ENCODE measurements around the gene ITGB1. TPM values are rescaled to one million over a fixed set of nuclear protein-coding genes. Genes with fewer than 3 reads are reported as not detected.
A peak's percentile ranks its signal among the peaks of the same experiment; 100 is the strongest.

The ITGB1 gene
- total and polyA plus RNA-seq, 2 of the 8 experiments (the other 6 are each of a cell fraction or from before 2014, with no cell fraction given), result 82.7 to 321 TPM

- no peak for FAIRE-seq
- Histone ChIP-seq H2BK5ac (ENCODE audit: low read depth, low read length) (no peak overlapping the region), H3K79me2 (ENCODE audit: control insufficient read depth in 1 of 2, insufficient read depth in 2 of 2, low read length in 2 of 2) (peaks cover 29 to 85% of the 10 kb centered on the region in 2 experiments), H3K9ac (replicated peaks in 1 of 4; ENCODE audit: extremely low read depth in 1 of 4, low read depth in 3 of 4, low read length in 3 of 4) (no peak overlapping the region), H3K36me3 (ENCODE audit: control insufficient read depth in 2 of 4, insufficient read depth in 4 of 4, low read length in 3 of 4) (peaks cover 0 to 4% (median 0%) of the 10 kb centered on the region in 4 experiments; a peak in 1 of 8 replicates), H3K27ac (ENCODE audit: low read depth, low read length) (no peak overlapping the region), H3K23me2 (ENCODE audit: low read depth, low read length) (peaks cover 7% of the 10 kb centered on the region), H2BK20ac (ENCODE audit: low read length) (no peak overlapping the region), H3K14ac (ENCODE audit: insufficient read length) (no peak overlapping the region), H4K5ac (ENCODE audit: insufficient read length, low read depth, low read length) (no peak overlapping the region), H4K20me1 (replicated peaks in 1 of 2; ENCODE audit: control insufficient read depth in 1 of 2, insufficient read depth in 2 of 2, low read length in 2 of 2) (peaks cover 0 to 11% of the 10 kb centered on the region in 2 experiments), H3K18ac (ENCODE audit: extremely low read depth, low read length) (no peak overlapping the region), H3K56ac (replicated peaks; ENCODE audit: insufficient read length, low read depth, low read length) (no peak overlapping the region), H2BK15ac (ENCODE audit: low read length) (no peak overlapping the region), H3K27me3 (replicated peaks in 1 of 4; ENCODE audit: control insufficient read depth in 3 of 4, extremely low read depth in 1 of 4, insufficient read depth in 3 of 4, low read length in 3 of 4) (no peaks in the 10 kb centered on the region), H3K4me2 (ENCODE audit: insufficient read depth in 1 of 2, low read depth in 2 of 2, low read length in 2 of 2) (peak overlapping the region; percentile 35 to 84), H3K9me3 (ENCODE audit: insufficient read depth in 2 of 2, low read depth in 1 of 2, low read length in 1 of 2) (no peaks in the 10 kb centered on the region), H3K79me1 (ENCODE audit: low read depth, low read length) (no peaks in the 10 kb centered on the region), H3K4me3 (ENCODE audit: extremely low read depth in 1 of 4, insufficient read depth in 2 of 4, low read depth in 3 of 4, low read length in 4 of 4) (peak overlapping the region in 2 of 4 experiments; percentile 90 to 95; a peak in 3 of 8 replicates), H3K4ac (replicated peaks; ENCODE audit: insufficient read length, low read depth, low read length) (no peak overlapping the region), H2AFZ (ENCODE audit: low read length) (no peak overlapping the region), H2BK120ac (replicated peaks; ENCODE audit: low read depth, low read length) (no peak overlapping the region), H3K4me1 (replicated peaks in 1 of 4; ENCODE audit: control insufficient read depth in 3 of 4, insufficient read depth in 4 of 4, low read length in 3 of 4) (peaks cover 0 to 27% (median 11%) of the 10 kb centered on the region in 4 experiments; a peak in 5 of 7 replicates), H4K8ac (ENCODE audit: extremely low read depth, insufficient read depth, low read length) (no peak overlapping the region), H4K91ac (replicated peaks; ENCODE audit: insufficient read length, low read length) (no peak overlapping the region), H2AK5ac (ENCODE audit: low read depth, low read length) (no peak overlapping the region), H2BK12ac (ENCODE audit: low read depth, low read length) (no peak overlapping the region), H3K23ac (ENCODE audit: insufficient read length) (no peak overlapping the region)
- 46% methylated on average over 1 of the region's 1 CpG; no CpG with 5 or more reads in 1 of the 2 experiments for WGBS, 2 experiments (ENCODE audit: extremely low coverage in 1 of 2, insufficient coverage in 1 of 2, insufficient read length in 1 of 2, insufficient replicate concordance in 2 of 2, low coverage in 1 of 2, low lambda C conversion rate in 2 of 2, missing lambda C conversion rate in 1 of 2)
- ChIA-PET POLR2A (ENCODE audit: partially characterized antibody) (interaction anchor here (1.0 to 4.8 kb wide), 8 partner anchors 8 to 173 kb away, joined by 3 to 26 read pairs (median 6); no protein-coding TSS in a partner anchor), CTCF (ENCODE audit: partially characterized antibody) (interaction anchor here (0.6 to 1.1 kb wide), 3 partner anchors 19 to 54 kb away, joined by 3 read pairs; no protein-coding TSS in a partner anchor)
- DNase-seq (ENCODE audit: low read depth in 1 of 2, low spot score in 2 of 2), result no peak
- TF ChIP-seq GABPA (IDR thresholded peaks at IDR 0.05; ENCODE audit: borderline replicate concordance, insufficient read depth, low read length) (no peak), SAP30 (IDR thresholded peaks at IDR 0.05; ENCODE audit: insufficient read depth, insufficient replicate concordance, low read length) (no peak), RBBP5 (IDR thresholded peaks at IDR 0.05; ENCODE audit: borderline replicate concordance, low read depth, low read length) (no peak), TBP (IDR thresholded peaks at IDR 0.05; ENCODE audit: low read depth, low read length) (no peak), HDAC6 (IDR thresholded peaks at IDR 0.05; ENCODE audit: low read depth, low read length) (no peak), ATF2 (IDR thresholded peaks at IDR 0.05; ENCODE audit: low read length) (no peak), CTCF (IDR thresholded peaks at IDR 0.05; ENCODE audit: control extremely low read depth in 1 of 3, insufficient read depth in 1 of 3, low read depth in 1 of 3, low read length in 3 of 3) (no peak), KDM4A (IDR thresholded peaks at IDR 0.05; ENCODE audit: low read depth, low read length, severe bottlenecking) (no peak)
Measured at GRCh38 chr10:32955790-32956189, 2.2 kb downstream of the ITGB1 start.

Measured in H1 (cell line).